IPS DF 6.9 (cell line): ENCODE measurements around the gene RPS21.

ENCODE experiments used
- DNase-seq: peaks from one replicate; pipeline ENCODE4 v3.0.0-alpha.2; 2013; ENCODE audit warnings: low read depth, low spot score
- H3K27ac ChIP-seq: one replicate; pipeline ENCODE4 v1.5.1; 2013; ENCODE audit warnings: low read length, control low read depth
- H3K27me3 ChIP-seq: 2 replicates; pipeline ENCODE4 v1.6.1; 2013; ENCODE audit warnings: mild to moderate bottlenecking, low read length; ENCODE audit not compliant: control insufficient read depth, insufficient read depth
- H3K36me3 ChIP-seq: 2 replicates; pipeline ENCODE4 v1.6.1; 2013; ENCODE audit warnings: low read length; ENCODE audit not compliant: control insufficient read depth, insufficient read depth
- H3K4me1 ChIP-seq: 2 replicates; pipeline ENCODE4 v1.6.1; 2013; ENCODE audit warnings: low read length; ENCODE audit not compliant: control insufficient read depth, insufficient read depth
- H3K4me3 ChIP-seq: 2 replicates; pipeline ENCODE4 v1.5.1; 2013; ENCODE audit warnings: mild to moderate bottlenecking, low read length
- H3K9me3 ChIP-seq: 2 replicates; pipeline ENCODE4 v1.6.1; 2013; ENCODE audit warnings: low read length, inconsistent platforms; ENCODE audit not compliant: control insufficient read depth, insufficient read depth
- WGBS: extraction: QIAGEN DNeasy Blood & Tissue Kit; methylation state at CpG from one replicate; pipeline ENCODE4 v1.1.7; 2013; ENCODE audit warnings: mixed read lengths, missing lambda C conversion rate; ENCODE audit not compliant: insufficient read length, insufficient coverage; 5-methylcytosine and 5-hydroxymethylcytosine counted together

Gene RPS21

GRCh38 chr20:62359491-62360121, 27.3 kb upstream of the RPS21 start:
- no peaks in the 10 kb centered on the region for H3K27me3 ChIP-seq
- no CpG with 5 or more reads among the region's 25 CpGs for WGBS
- H3K4me1 ChIP-seq, result peaks cover 40% of the 10 kb centered on the region
- no peak for DNase-seq
- no peak overlapping the region for H3K4me3 ChIP-seq
- no peaks in the 10 kb centered on the region for H3K9me3 ChIP-seq
- no peak overlapping the region for H3K27ac ChIP-seq
- H3K36me3 ChIP-seq, result peaks cover 6% of the 10 kb centered on the region; the same call in 1 of the 2 replicates

GRCh38 chr20:62360854-62361798, 25.8 kb upstream of the RPS21 start:
- no peak for DNase-seq
- WGBS, result no CpG with 5 or more reads among the region's 25 CpGs
- Histone ChIP-seq H3K4me3 (no peak overlapping the region), H3K27me3 (no peaks in the 10 kb centered on the region), H3K9me3 (no peaks in the 10 kb centered on the region), H3K4me1 (peaks cover 35% of the 10 kb centered on the region), H3K36me3 (peaks cover 6% of the 10 kb centered on the region; the same call in 1 of the 2 replicates), H3K27ac (no peak overlapping the region)

GRCh38 chr20:62361799-62362589, 24.9 kb upstream of the RPS21 start:
- peak overlapping the region; percentile 4 for H3K27ac ChIP-seq
- no peak overlapping the region for H3K4me3 ChIP-seq
- no CpG with 5 or more reads among the region's 34 CpGs for WGBS
- H3K27me3 ChIP-seq, result no peaks in the 10 kb centered on the region
- peaks cover 6% of the 10 kb centered on the region; the same call in 1 of the 2 replicates for H3K36me3 ChIP-seq
- no peak for DNase-seq
- no peaks in the 10 kb centered on the region for H3K9me3 ChIP-seq
- H3K4me1 ChIP-seq, result peaks cover 32% of the 10 kb centered on the region

- H3K27ac ChIP-seq, result peak overlapping the region; percentile 4
- peaks cover 32% of the 10 kb centered on the region for H3K4me1 ChIP-seq
- H3K36me3 ChIP-seq, result peaks cover 6% of the 10 kb centered on the region; the same call in 1 of the 2 replicates
Observed at GRCh38 chr20:62362590-62362940, 24.3 kb upstream of the RPS21 start.

GRCh38 chr20:62362991-62363919, 23.6 kb upstream of the RPS21 start:
- Histone ChIP-seq H3K36me3 (peaks cover 6% of the 10 kb centered on the region; the same call in 1 of the 2 replicates), H3K27ac (no peak overlapping the region), H3K27me3 (no peaks in the 10 kb centered on the region), H3K4me3 (no peak overlapping the region), H3K4me1 (peaks cover 35% of the 10 kb centered on the region), H3K9me3 (no peaks in the 10 kb centered on the region)
- no CpG with 5 or more reads among the region's 20 CpGs for WGBS
- no peak for DNase-seq

More at GRCh38 chr20:62362590-62362940, 24.3 kb upstream of the RPS21 start:
- Histone ChIP-seq H3K27me3 (no peaks in the 10 kb centered on the region), H3K4me3 (no peak overlapping the region), H3K9me3 (no peaks in the 10 kb centered on the region)
- DNase-seq, result no peak
- WGBS, result no CpG with 5 or more reads among the region's 13 CpGs

- DNase-seq, result no peak
- Histone ChIP-seq H3K9me3 (no peaks in the 10 kb centered on the region), H3K4me3 (no peak overlapping the region), H3K4me1 (peaks cover 35% of the 10 kb centered on the region), H3K27ac (no peak overlapping the region), H3K27me3 (no peaks in the 10 kb centered on the region), H3K36me3 (peaks cover 5% of the 10 kb centered on the region; the same call in 1 of the 2 replicates)
- no CpG with 5 or more reads among the region's 22 CpGs for WGBS
Observed at GRCh38 chr20:62363920-62364851, 22.7 kb upstream of the RPS21 start.

- no peaks in the 10 kb centered on the region for H3K9me3 ChIP-seq
- no peak overlapping the region for H3K4me3 ChIP-seq
- peaks cover 3% of the 10 kb centered on the region; the same call in 1 of the 2 replicates for H3K36me3 ChIP-seq
- H3K4me1 ChIP-seq, result peaks cover 42% of the 10 kb centered on the region
- no CpG with 5 or more reads among the region's 27 CpGs for WGBS
- H3K27me3 ChIP-seq, result no peaks in the 10 kb centered on the region
- no peak overlapping the region for H3K27ac ChIP-seq
- no peak for DNase-seq
Observed at GRCh38 chr20:62364911-62365736, 21.8 kb upstream of the RPS21 start.

- no peaks in the 10 kb centered on the region for H3K9me3 ChIP-seq
- peaks cover 3% of the 10 kb centered on the region; the same call in 1 of the 2 replicates for H3K36me3 ChIP-seq
- H3K27me3 ChIP-seq, result no peaks in the 10 kb centered on the region
- peaks cover 40% of the 10 kb centered on the region for H3K4me1 ChIP-seq
- no peak for DNase-seq
- no peak overlapping the region for H3K27ac ChIP-seq
- H3K4me3 ChIP-seq, result peak overlapping the region; percentile 74; the same call in 1 of the 2 replicates
- no CpG with 5 or more reads among the region's 10 CpGs for WGBS
Observed at GRCh38 chr20:62365814-62366369, 21.0 kb upstream of the RPS21 start.
